K562 (cell line): ENCODE data around the gene ZMYND12.

Experiments
- BACH1 ChIP-seq: fragments of 200-800 bp; sonication (Bioruptor generic); IDR thresholded peaks from 2 replicates; pipeline ENCODE4 v1.6.1; 2016; ENCODE audit warnings: missing genetic modification characterization, missing compliant biosample characterization
- CEBPG ChIP-seq, 3 experiments: fragments of 200-800 bp in 1 of 3; sonication (Bioruptor generic) in 1 of 3; sonication (generic) in 1 of 3; formaldehyde crosslinking in 1 of 3; IDR thresholded peaks in 2 of 3; conservative IDR thresholded peaks in 1 of 3; 2 replicates each; pipeline versions ENCODE4 v1.6.1 to v1.8.0; 2016 to 2022; ENCODE audit warnings: missing compliant biosample characterization in 2 of 3, missing genetic modification characterization in 2 of 3, mild to moderate bottlenecking in 1 of 3, missing genetic modification reagents in 1 of 3
- CTCF ChIP-seq, 3 experiments: IDR thresholded peaks in 2 of 3; conservative IDR thresholded peaks in 1 of 3; 2 replicates each; pipeline ENCODE4 v1.5.1; 2011 to 2012; ENCODE audit warnings: low read length in 3 of 3, mild to moderate bottlenecking in 3 of 3, control low read depth in 2 of 3, improper control_type of control experiment in 1 of 3, inconsistent platforms in 1 of 3, low read depth in 1 of 3, mixed read lengths in 1 of 3, moderate library complexity in 1 of 3; ENCODE audit not compliant: insufficient read depth in 2 of 3
- FOS ChIP-seq: IDR thresholded peaks from 3 replicates; pipeline ENCODE4 v1.6.1; 2011; ENCODE audit not compliant: insufficient read length; ENCODE audit errors: extremely low read depth
- HDAC2 ChIP-seq: fragments of 450-650 bp; IDR thresholded peaks from 2 replicates; pipeline ENCODE4 v1.6.1; 2016; ENCODE audit warnings: mild to moderate bottlenecking
- HNRNPLL ChIP-seq: fragments of 200-400 bp; formaldehyde crosslinking; IDR thresholded peaks from 2 replicates; pipeline ENCODE4 v1.6.1; 2017; ENCODE audit warnings: low read length, low read depth, mild to moderate bottlenecking; ENCODE audit not compliant: poor library complexity, severe bottlenecking
- SNAPC5 ChIP-seq: fragments of 250-450 bp; sonication (Bioruptor Pico); IDR thresholded peaks from 2 replicates; pipeline ENCODE4 v1.8.0; 2021; ENCODE audit warnings: moderate library complexity, mild to moderate bottlenecking, inconsistent platforms
- TF ChIP-seq, protein P1 (sequence below), 2 experiments: fragments of 450-650 bp; formaldehyde crosslinking in 1 of 2; IDR thresholded peaks; 2 replicates each; pipeline versions ENCODE4 v1.4.0 to v1.6.1; 2014 to 2020; ENCODE audit warnings: mild to moderate bottlenecking in 2 of 2, borderline replicate concordance in 1 of 2, low read depth in 1 of 2
- TF ChIP-seq, protein P2 (sequence below): fragments of 450-650 bp; IDR thresholded peaks from 2 replicates; pipeline ENCODE4 v1.6.1; 2018; ENCODE audit not compliant: partially characterized antibody

GRCh38 chr1:42450061-42450460 lies 5.8 kb downstream of the ZMYND12 start:
- TF ChIP-seq BACH1 (tag): no peak
- no peak for TF ChIP-seq CTCF (IDR thresholded peaks at IDR 0.05 in 2 of 3, conservative IDR thresholded peaks at IDR 0.05 in 1 of 3; ENCODE audit: insufficient read depth in 2 of 3, low read depth in 1 of 3, low read length in 3 of 3)
- no peak for TF ChIP-seq CEBPG (CRISPR knock-in tag; IDR thresholded peaks at IDR 0.05)
- TF ChIP-seq CEBPG (tag; conservative IDR thresholded peaks at IDR 0.05 in 1 of 2, IDR thresholded peaks at IDR 0.05 in 1 of 2): no peak
- TF ChIP-seq HDAC2: no peak
- no peak for TF ChIP-seq SNAPC5 (CRISPR knock-in tag)
- TF ChIP-seq FOS: no peak
- TF ChIP-seq, protein P1, sequence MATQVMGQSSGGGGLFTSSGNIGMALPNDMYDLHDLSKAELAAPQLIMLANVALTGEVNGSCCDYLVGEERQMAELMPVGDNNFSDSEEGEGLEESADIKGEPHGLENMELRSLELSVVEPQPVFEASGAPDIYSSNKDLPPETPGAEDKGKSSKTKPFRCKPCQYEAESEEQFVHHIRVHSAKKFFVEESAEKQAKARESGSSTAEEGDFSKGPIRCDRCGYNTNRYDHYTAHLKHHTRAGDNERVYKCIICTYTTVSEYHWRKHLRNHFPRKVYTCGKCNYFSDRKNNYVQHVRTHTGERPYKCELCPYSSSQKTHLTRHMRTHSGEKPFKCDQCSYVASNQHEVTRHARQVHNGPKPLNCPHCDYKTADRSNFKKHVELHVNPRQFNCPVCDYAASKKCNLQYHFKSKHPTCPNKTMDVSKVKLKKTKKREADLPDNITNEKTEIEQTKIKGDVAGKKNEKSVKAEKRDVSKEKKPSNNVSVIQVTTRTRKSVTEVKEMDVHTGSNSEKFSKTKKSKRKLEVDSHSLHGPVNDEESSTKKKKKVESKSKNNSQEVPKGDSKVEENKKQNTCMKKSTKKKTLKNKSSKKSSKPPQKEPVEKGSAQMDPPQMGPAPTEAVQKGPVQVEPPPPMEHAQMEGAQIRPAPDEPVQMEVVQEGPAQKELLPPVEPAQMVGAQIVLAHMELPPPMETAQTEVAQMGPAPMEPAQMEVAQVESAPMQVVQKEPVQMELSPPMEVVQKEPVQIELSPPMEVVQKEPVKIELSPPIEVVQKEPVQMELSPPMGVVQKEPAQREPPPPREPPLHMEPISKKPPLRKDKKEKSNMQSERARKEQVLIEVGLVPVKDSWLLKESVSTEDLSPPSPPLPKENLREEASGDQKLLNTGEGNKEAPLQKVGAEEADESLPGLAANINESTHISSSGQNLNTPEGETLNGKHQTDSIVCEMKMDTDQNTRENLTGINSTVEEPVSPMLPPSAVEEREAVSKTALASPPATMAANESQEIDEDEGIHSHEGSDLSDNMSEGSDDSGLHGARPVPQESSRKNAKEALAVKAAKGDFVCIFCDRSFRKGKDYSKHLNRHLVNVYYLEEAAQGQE (IDR thresholded peaks at IDR 0.05; ENCODE audit: borderline replicate concordance): no peak
- TF ChIP-seq, protein P1 (CRISPR knock-in tag; IDR thresholded peaks at IDR 0.05; ENCODE audit: low read depth): no peak
- TF ChIP-seq HNRNPLL: no peak
- TF ChIP-seq, protein P2, sequence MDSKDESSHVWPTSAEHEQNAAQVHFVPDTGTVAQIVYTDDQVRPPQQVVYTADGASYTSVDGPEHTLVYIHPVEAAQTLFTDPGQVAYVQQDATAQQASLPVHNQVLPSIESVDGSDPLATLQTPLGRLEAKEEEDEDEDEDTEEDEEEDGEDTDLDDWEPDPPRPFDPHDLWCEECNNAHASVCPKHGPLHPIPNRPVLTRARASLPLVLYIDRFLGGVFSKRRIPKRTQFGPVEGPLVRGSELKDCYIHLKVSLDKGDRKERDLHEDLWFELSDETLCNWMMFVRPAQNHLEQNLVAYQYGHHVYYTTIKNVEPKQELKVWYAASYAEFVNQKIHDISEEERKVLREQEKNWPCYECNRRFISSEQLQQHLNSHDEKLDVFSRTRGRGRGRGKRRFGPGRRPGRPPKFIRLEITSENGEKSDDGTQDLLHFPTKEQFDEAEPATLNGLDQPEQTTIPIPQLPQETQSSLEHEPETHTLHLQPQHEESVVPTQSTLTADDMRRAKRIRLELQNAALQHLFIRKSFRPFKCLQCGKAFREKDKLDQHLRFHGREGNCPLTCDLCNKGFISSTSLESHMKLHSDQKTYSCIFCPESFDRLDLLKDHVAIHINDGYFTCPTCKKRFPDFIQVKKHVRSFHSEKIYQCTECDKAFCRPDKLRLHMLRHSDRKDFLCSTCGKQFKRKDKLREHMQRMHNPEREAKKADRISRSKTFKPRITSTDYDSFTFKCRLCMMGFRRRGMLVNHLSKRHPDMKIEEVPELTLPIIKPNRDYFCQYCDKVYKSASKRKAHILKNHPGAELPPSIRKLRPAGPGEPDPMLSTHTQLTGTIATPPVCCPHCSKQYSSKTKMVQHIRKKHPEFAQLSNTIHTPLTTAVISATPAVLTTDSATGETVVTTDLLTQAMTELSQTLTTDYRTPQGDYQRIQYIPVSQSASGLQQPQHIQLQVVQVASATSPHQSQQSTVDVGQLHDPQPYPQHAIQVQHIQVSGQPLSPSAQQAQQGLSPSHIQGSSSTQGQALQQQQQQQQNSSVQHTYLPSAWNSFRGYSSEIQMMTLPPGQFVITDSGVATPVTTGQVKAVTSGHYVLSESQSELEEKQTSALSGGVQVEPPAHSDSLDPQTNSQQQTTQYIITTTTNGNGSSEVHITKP: no peak
